NCI-H1436 treated with DMSO at 0.1 percent for 48 hours (cell line): ENCODE results near the gene DIS3L2.

Source experiments
- DNase-seq: peaks from one replicate; lab custom pipeline; 2025; lab: John Stamatoyannopoulos, UW

The DIS3L2 gene

GRCh38 chr2:232184346-232184745 lies 222.8 kb downstream of the DIS3L2 start:
- DNase-seq: no peak

- no peak for DNase-seq
Measured at GRCh38 chr2:232190796-232191195, 229.3 kb downstream of the DIS3L2 start.

GRCh38 chr2:232195487-232195886 lies 234.0 kb downstream of the DIS3L2 start:
- no peak for DNase-seq

GRCh38 chr2:232196802-232197201 lies 235.3 kb downstream of the DIS3L2 start:
- DNase-seq: no peak

- no peak for DNase-seq
Measured at GRCh38 chr2:232200195-232200594, 238.7 kb downstream of the DIS3L2 start.

GRCh38 chr2:232203166-232203891 lies 241.8 kb downstream of the DIS3L2 start:
- DNase-seq: no peak

- DNase-seq: no peak
Measured at GRCh38 chr2:232203936-232204335, 242.4 kb downstream of the DIS3L2 start.

- DNase-seq: no peak
Measured at GRCh38 chr2:232204457-232204931, 243.0 kb downstream of the DIS3L2 start.

- DNase-seq: no peak
Measured at GRCh38 chr2:232207174-232207573, 245.7 kb downstream of the DIS3L2 start.

GRCh38 chr2:232210306-232210705 lies 248.8 kb downstream of the DIS3L2 start:
- no peak for DNase-seq

- DNase-seq: no peak
Measured at GRCh38 chr2:232211743-232212686, 250.5 kb downstream of the DIS3L2 start.

GRCh38 chr2:232213176-232213575 lies 251.7 kb downstream of the DIS3L2 start:
- DNase-seq: no peak

GRCh38 chr2:232214053-232214452 lies 252.5 kb downstream of the DIS3L2 start:
- no peak for DNase-seq

- no peak for DNase-seq
Measured at GRCh38 chr2:232216028-232216427, 254.5 kb downstream of the DIS3L2 start.

GRCh38 chr2:232218778-232219495 lies 257.4 kb downstream of the DIS3L2 start:
- no peak for DNase-seq

GRCh38 chr2:232219496-232219870 lies 258.0 kb downstream of the DIS3L2 start:
- no peak for DNase-seq

GRCh38 chr2:232219932-232220331 lies 258.4 kb downstream of the DIS3L2 start:
- DNase-seq: no peak

GRCh38 chr2:232225429-232225828 lies 263.9 kb downstream of the DIS3L2 start:
- no peak for DNase-seq

- DNase-seq: no peak
Measured at GRCh38 chr2:232225895-232226294, 264.4 kb downstream of the DIS3L2 start.

- DNase-seq: no peak
Measured at GRCh38 chr2:232228332-232228731, 266.8 kb downstream of the DIS3L2 start.

- no peak for DNase-seq
Measured at GRCh38 chr2:232228971-232229894, 267.7 kb downstream of the DIS3L2 start.
